Measurements from ENCODE around the gene GTPBP8.

The GTPBP8 gene
- 26.3 to 27.2 reads per million in 2 experiments for total RNA-seq

GRCh38 chr3:112990672-112991602 is at the start of gene GTPBP8:
GTPBP8 (plus strand) TSS chr3:112990984; CDS start chr3:112991000, 16 bp downstream.
- DNase-seq (ENCODE audit: low read depth) = peak; percentile 71

GRCh38 chr3:112948346-112948838 is 42.4 kb upstream of the GTPBP8 start:
- no peak for DNase-seq (ENCODE audit: low read depth)

- DNase-seq (ENCODE audit: low read depth) = no peak
Measured at GRCh38 chr3:112956351-112956750, 34.4 kb upstream of the GTPBP8 start.

GRCh38 chr3:112958811-112959560 is 31.8 kb upstream of the GTPBP8 start:
- DNase-seq (ENCODE audit: low read depth) = no peak

GRCh38 chr3:112963683-112964082 is 27.1 kb upstream of the GTPBP8 start:
- no peak for DNase-seq (ENCODE audit: low read depth)

GRCh38 chr3:112965656-112966055 is 25.1 kb upstream of the GTPBP8 start:
- no peak for DNase-seq (ENCODE audit: low read depth)

- DNase-seq (ENCODE audit: low read depth) = no peak
Measured at GRCh38 chr3:112966633-112967032, 24.2 kb upstream of the GTPBP8 start.

- DNase-seq (ENCODE audit: low read depth) = no peak
Measured at GRCh38 chr3:112967425-112967824, 23.4 kb upstream of the GTPBP8 start.

- no peak for DNase-seq (ENCODE audit: low read depth)
Measured at GRCh38 chr3:112967828-112968227, 23.0 kb upstream of the GTPBP8 start.

- DNase-seq (ENCODE audit: low read depth) = no peak
Measured at GRCh38 chr3:112972158-112972557, 18.6 kb upstream of the GTPBP8 start.

- no peak for DNase-seq (ENCODE audit: low read depth)
Measured at GRCh38 chr3:112973325-112974177, 17.2 kb upstream of the GTPBP8 start.

- DNase-seq (ENCODE audit: low read depth) = no peak
Measured at GRCh38 chr3:112974178-112974517, 16.6 kb upstream of the GTPBP8 start.

GRCh38 chr3:112974894-112975293 is 15.9 kb upstream of the GTPBP8 start, which contains the start of gene CD200R1:
CD200R1 (minus strand) TSS chr3:112975103; CDS start chr3:112974857, 246 bp downstream.
- DNase-seq (ENCODE audit: low read depth) = no peak

- no peak for DNase-seq (ENCODE audit: low read depth)
Measured at GRCh38 chr3:112976001-112976400, 14.8 kb upstream of the GTPBP8 start.

GRCh38 chr3:112976953-112977352 is 13.8 kb upstream of the GTPBP8 start:
- DNase-seq (ENCODE audit: low read depth) = no peak

- DNase-seq (ENCODE audit: low read depth) = no peak
Measured at GRCh38 chr3:112979244-112979832, 11.4 kb upstream of the GTPBP8 start.

- no peak for DNase-seq (ENCODE audit: low read depth)
Measured at GRCh38 chr3:112980080-112980479, 10.7 kb upstream of the GTPBP8 start.

- DNase-seq (ENCODE audit: low read depth) = no peak
Measured at GRCh38 chr3:112982710-112983109, 8.1 kb upstream of the GTPBP8 start.

- peak; percentile 35 for DNase-seq (ENCODE audit: low read depth)
Measured at GRCh38 chr3:112984485-112984884, 6.3 kb upstream of the GTPBP8 start.

GRCh38 chr3:112987710-112988334 is 3.0 kb upstream of the GTPBP8 start:
- DNase-seq (ENCODE audit: low read depth) = no peak

- no peak for DNase-seq (ENCODE audit: low read depth)
Measured at GRCh38 chr3:112995800-112996199, 5.0 kb downstream of the GTPBP8 start.

Data from T follicular helper cell (primary cell).